Ishikawa (cell line): ENCODE measurements around the gene MORC2.

Source experiments
- FOXM1 ChIP-seq: IDR thresholded peaks from 2 replicates; pipeline ENCODE4 v1.6.1; 2012; ENCODE audit warnings: low read depth, borderline replicate concordance
- NFIC ChIP-seq: IDR thresholded peaks from 2 replicates; pipeline ENCODE4 v1.6.1; 2012
- YY1 ChIP-seq: IDR thresholded peaks from 2 replicates; pipeline ENCODE4 v1.6.1; 2012; ENCODE audit warnings: low read depth

GRCh38 chr22:30906946-30907345 is 61.6 kb downstream of the MORC2 start:
- TF ChIP-seq YY1, result no peak
- no peak for TF ChIP-seq NFIC
- no peak for TF ChIP-seq FOXM1
